GM19025 (cell line): ENCODE measurements around the gene ZNF784.
A peak's percentile ranks its signal among the peaks of the same experiment; 100 is the strongest.

Experiments
- ATAC-seq: cut with Tn5 transposase; IDR thresholded peaks from one replicate; pipeline ENCODE4 v1.9.1; 2021; ENCODE audit warnings: mild to moderate bottlenecking, low read depth, moderate library complexity; ENCODE audit not compliant: unreplicated experiment

ZNF784 gene

GRCh38 chr19:55624109-55625003, at the start of gene ZNF784:
TSS of gene ZNF784 (minus strand) at chr19:55624566. CDS start at chr19:55624561, 5 bp downstream.
- ATAC-seq: peak; percentile 45

GRCh38 chr19:55673889-55674288, 49.5 kb upstream of the ZNF784 start:
- ATAC-seq: no peak

- no peak for ATAC-seq
Measured at GRCh38 chr19:55673465-55673864, 49.1 kb upstream of the ZNF784 start.

GRCh38 chr19:55672418-55672817, 48.1 kb upstream of the ZNF784 start:
- no peak for ATAC-seq

- ATAC-seq: no peak
Measured at GRCh38 chr19:55671054-55671378, 46.6 kb upstream of the ZNF784 start.

GRCh38 chr19:55670280-55671053, 46.1 kb upstream of the ZNF784 start:
- no peak for ATAC-seq

GRCh38 chr19:55669418-55670279, 45.3 kb upstream of the ZNF784 start:
- no peak for ATAC-seq

- no peak for ATAC-seq
Measured at GRCh38 chr19:55668603-55669348, 44.4 kb upstream of the ZNF784 start.

- no peak for ATAC-seq
Measured at GRCh38 chr19:55667958-55668357, 43.6 kb upstream of the ZNF784 start.

- ATAC-seq: no peak
Measured at GRCh38 chr19:55667511-55667910, 43.1 kb upstream of the ZNF784 start.

- no peak for ATAC-seq
Measured at GRCh38 chr19:55667006-55667381, 42.6 kb upstream of the ZNF784 start.

GRCh38 chr19:55666343-55667005, 42.1 kb upstream of the ZNF784 start:
- no peak for ATAC-seq

GRCh38 chr19:55663846-55664536, 39.6 kb upstream of the ZNF784 start:
- no peak for ATAC-seq

- no peak for ATAC-seq
Measured at GRCh38 chr19:55661826-55662225, 37.5 kb upstream of the ZNF784 start.

- ATAC-seq: no peak
Measured at GRCh38 chr19:55660991-55661390, 36.6 kb upstream of the ZNF784 start.

- no peak for ATAC-seq
Measured at GRCh38 chr19:55660404-55660803, 36.0 kb upstream of the ZNF784 start.

- no peak for ATAC-seq
Measured at GRCh38 chr19:55659822-55660221, 35.5 kb upstream of the ZNF784 start.

- ATAC-seq: no peak
Measured at GRCh38 chr19:55658846-55659459, 34.6 kb upstream of the ZNF784 start.
